AG04449 (cell line): Measurements from ENCODE around the gene FHIT.

ENCODE experiments used
- CTCF ChIA-PET: fragments of 350-600 bp; formaldehyde crosslinking; extraction: SDS; loops from one replicate; lab custom pipeline; 2021; ENCODE audit warnings: antibody characterized with exemption; lab: Yijun Ruan, JAX
- POLR2A ChIA-PET: fragments of 400-600, 350-600 bp; formaldehyde crosslinking; extraction: SDS; loops from one replicate; lab custom pipeline; 2020; ENCODE audit warnings: antibody characterized with exemption, inconsistent platforms; lab: Yijun Ruan, JAX
- DNase-seq: peaks from one replicate; pipeline ENCODE4 v3.0.0-alpha.2; 2010; ENCODE audit warnings: low read depth, low spot score
- H3K4me3 ChIP-seq: 2 replicates; pipeline ENCODE4 v1.5.1; 2011; ENCODE audit warnings: low read depth, mild to moderate bottlenecking, control low read depth, low read length
- CTCF ChIP-seq: IDR thresholded peaks from one replicate; pipeline ENCODE4 v1.5.1; 2011; ENCODE audit warnings: mild to moderate bottlenecking, moderate library complexity, low read length, control low read depth, inconsistent platforms; ENCODE audit not compliant: insufficient read depth; ENCODE audit errors: missing control alignments

Gene FHIT

GRCh38 chr3:59908701-59909100 is 1342.6 kb downstream of the FHIT start:
- POLR2A ChIA-PET = no interaction called here

GRCh38 chr3:59908280-59908679 is 1343.0 kb downstream of the FHIT start:
- TF ChIP-seq CTCF = no peak
- POLR2A ChIA-PET = no interaction called here
- CTCF ChIA-PET = no interaction called here
- no peak overlapping the region for H3K4me3 ChIP-seq
- no peak for DNase-seq

More at GRCh38 chr3:59908701-59909100, 1342.6 kb downstream of the FHIT start:
- no peak for DNase-seq
- CTCF ChIA-PET = no interaction called here
- H3K4me3 ChIP-seq = no peak overlapping the region
- no peak for TF ChIP-seq CTCF

- H3K4me3 ChIP-seq = no peak overlapping the region
- ChIA-PET POLR2A (no interaction called here), CTCF (interaction anchor here (0.6 kb wide), 1 partner anchor 12 kb away, joined by 4 read pairs; no protein-coding TSS in a partner anchor)
- no peak for TF ChIP-seq CTCF
- DNase-seq = no peak
These were observed 1347.0 kb downstream of the FHIT start for GRCh38 chr3:59904296-59904695.

- POLR2A ChIA-PET = no interaction called here
- TF ChIP-seq CTCF = no peak
- CTCF ChIA-PET = no interaction called here
- no peak for DNase-seq
- H3K4me3 ChIP-seq = no peak overlapping the region
These were observed 1352.2 kb downstream of the FHIT start for GRCh38 chr3:59899061-59899460.

GRCh38 chr3:59895972-59896371 is 1355.3 kb downstream of the FHIT start:
- no peak for DNase-seq
- no peak for TF ChIP-seq CTCF
- no peak overlapping the region for H3K4me3 ChIP-seq
- CTCF ChIA-PET = no interaction called here
- POLR2A ChIA-PET = no interaction called here

- ChIA-PET POLR2A (no interaction called here), CTCF (no interaction called here)
- TF ChIP-seq CTCF = no peak
- no peak for DNase-seq
- H3K4me3 ChIP-seq = no peak overlapping the region
These were observed 1356.7 kb downstream of the FHIT start for GRCh38 chr3:59894425-59895121.
